Measurements from ENCODE around the gene ETDB. TPM values are rescaled to one million over a fixed set of nuclear protein-coding genes. Genes with fewer than 3 reads are reported as not detected.

Gene ETDB
- total RNA-seq, 1 experiment from 2014 or later = not detected

Other genes with a start within 250 kb of the ETDB start
- 22.7 and 36.0 TPM in 2 replicates for gene MOSPD1, start 205.3 kb downstream of the ETDB start, total RNA-seq (2014; rRNA removed; shearing (Covaris generic); ENCODE audit: low replicate concordance)
- gene SMIM10, start 129.5 kb downstream of the ETDB start, total RNA-seq (2014; rRNA removed; shearing (Covaris generic); ENCODE audit: low replicate concordance) = 11.8 and 20.0 TPM in 2 replicates
- 8.2 and 14.2 TPM in 2 replicates for gene RTL8B, start 98.0 kb downstream of the ETDB start, total RNA-seq (2014; rRNA removed; shearing (Covaris generic); ENCODE audit: low replicate concordance)
- 43.8 and 45.1 TPM in 2 replicates for gene RTL8C, start 88.2 kb downstream of the ETDB start, total RNA-seq (2014; rRNA removed; shearing (Covaris generic); ENCODE audit: low replicate concordance)
- gene RTL8A, start 68.4 kb downstream of the ETDB start, total RNA-seq (2014; rRNA removed; shearing (Covaris generic); ENCODE audit: low replicate concordance) = 2.1 TPM in 1 of 2 replicates, not detected in the other
- 2.1 and 3.5 TPM in 2 replicates for gene SMIM10L2B, start 21.8 kb downstream of the ETDB start, total RNA-seq (2014; rRNA removed; shearing (Covaris generic); ENCODE audit: low replicate concordance)
- gene CT55, start 50.9 kb upstream of the ETDB start, total RNA-seq (2014; rRNA removed; shearing (Covaris generic); ENCODE audit: low replicate concordance) = not detected in 2 replicates
- not detected in 2 replicates for gene ETDA, start 131.5 kb upstream of the ETDB start, total RNA-seq (2014; rRNA removed; shearing (Covaris generic); ENCODE audit: low replicate concordance)
- gene ETDC, start 189.0 kb upstream of the ETDB start, total RNA-seq (2014; rRNA removed; shearing (Covaris generic); ENCODE audit: low replicate concordance) = not detected in 2 replicates
- 2.6 and 3.3 TPM in 2 replicates for gene ZNF75D, start 223.6 kb upstream of the ETDB start, total RNA-seq (2014; rRNA removed; shearing (Covaris generic); ENCODE audit: low replicate concordance)
- gene ZNF449, start 224.3 kb upstream of the ETDB start, total RNA-seq (2014; rRNA removed; shearing (Covaris generic); ENCODE audit: low replicate concordance) = 1.5 and 1.8 TPM in 2 replicates